ENCODE results near the gene CD79B. TPM values are rescaled to one million over a fixed set of nuclear protein-coding genes. Genes with fewer than 3 reads are reported as not detected.
"Not testable (repeated sequence)": the region's sequence is repeated elsewhere in the genome, so short reads cannot be mapped to it uniquely, and the experiment has no call there.

CD79B gene
- polyA plus RNA-seq, 12 donors = 0.88 to 8.4 (median 2.2) TPM; not detected in 2

DNA sequence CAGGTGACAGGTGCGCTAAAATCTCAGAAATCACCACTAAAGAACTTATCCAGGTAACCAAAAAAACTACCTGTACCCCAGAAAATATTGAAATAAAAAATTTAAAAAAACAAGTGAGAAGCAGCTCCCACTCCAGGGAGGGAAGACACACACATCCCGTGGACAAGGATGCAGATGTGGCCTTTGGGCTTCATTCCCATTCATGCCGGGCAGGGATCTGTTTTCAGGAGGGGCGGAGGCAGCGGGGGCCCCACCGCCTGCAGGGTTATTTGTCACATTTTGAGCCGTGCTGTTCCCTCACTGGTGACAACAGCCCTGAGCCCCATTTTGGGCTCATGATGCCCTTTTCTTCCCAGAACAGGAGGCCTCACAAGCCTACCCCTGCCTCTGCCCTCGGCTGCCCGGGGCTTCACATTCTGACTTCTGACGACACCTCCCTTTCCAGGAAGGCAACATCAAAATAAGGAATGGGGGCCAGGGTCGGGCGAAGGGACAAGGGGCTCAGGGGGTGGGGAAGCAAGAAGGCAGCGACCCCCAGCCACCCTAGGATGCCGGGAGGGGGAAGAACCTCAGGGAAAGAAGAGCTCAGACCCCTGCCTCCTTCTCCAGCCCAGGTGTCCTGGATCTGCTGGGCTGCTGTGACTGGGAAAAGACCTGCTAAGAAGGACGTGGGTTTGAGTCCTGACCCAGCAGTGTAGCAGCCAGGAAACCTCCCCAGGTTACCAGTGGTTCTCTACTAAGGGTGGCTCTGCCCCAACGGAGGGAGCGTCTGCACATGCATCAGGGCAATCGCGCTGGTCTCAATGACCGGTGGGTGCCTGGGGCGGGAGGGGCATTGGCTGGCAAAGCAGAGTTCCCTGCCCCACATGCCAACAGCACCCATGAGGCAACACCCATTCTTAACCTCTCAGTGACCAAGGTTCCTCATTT is 2.3 kb upstream of the CD79B start:
- no peak for DNase-seq

GRCh38 chr17:63933598-63933997 is 1.5 kb upstream of the CD79B start:
- DNase-seq = no peak

DNA sequence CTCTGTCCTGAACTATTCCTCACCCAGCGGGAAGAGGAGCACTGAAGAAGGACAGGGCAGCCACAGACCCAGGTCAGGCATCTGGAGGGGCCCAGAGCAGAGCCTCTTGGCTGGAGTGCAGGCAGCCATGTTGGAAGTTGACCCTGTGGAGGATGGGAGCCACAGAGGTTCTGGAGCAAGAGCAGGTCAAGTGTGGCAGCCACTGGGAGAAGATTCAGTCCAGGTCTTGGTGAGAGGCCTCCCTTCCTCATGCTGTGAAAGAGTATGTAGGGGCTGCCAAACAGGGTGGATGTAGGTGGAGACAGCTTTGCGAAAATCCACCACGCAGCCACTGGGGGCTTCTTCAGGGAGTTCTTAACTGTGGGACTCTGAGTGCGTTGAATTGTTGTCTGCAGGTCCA is 590 bp upstream of the CD79B start:
- DNase-seq = no peak

DNA sequence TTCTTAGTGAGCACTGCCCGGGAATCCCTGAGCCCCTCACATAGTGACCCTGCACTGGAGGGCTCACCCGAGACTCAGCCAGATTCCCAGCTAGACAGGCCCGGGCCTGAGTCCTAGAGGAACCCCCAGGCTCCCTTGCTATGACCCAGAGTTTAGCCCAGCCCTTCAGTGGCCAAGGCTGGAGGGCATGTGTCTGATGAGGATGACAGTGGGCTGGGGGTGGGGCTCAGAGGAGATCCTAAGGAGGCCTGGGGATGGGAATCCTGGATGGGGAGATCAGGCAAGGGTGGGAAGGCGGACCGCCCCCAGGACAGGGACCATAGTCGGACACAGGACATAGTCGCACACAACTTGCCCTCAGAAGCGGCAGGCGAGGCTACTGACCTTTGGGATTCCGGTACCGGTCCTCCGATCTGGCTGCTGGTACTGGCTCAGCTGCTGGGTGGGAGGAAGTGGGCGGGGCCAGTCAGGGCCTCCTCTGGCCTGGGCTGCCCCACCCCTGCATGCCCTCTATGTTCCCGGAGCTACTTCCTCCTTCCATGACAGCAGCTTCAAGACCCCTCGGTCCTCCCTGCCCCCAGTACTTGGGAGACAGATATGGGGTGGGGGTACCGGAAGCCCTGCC is 1.1 kb downstream of the CD79B start:
- DNase-seq = no peak

GRCh38 chr17:63929860-63930766 is 2.0 kb downstream of the CD79B start:
- DNase-seq = no peak

- no peak for DNase-seq
Measured at GRCh38 chr17:63928966-63929695, 3.0 kb downstream of the CD79B start.

GRCh38 chr17:63928172-63928666 is 3.9 kb downstream of the CD79B start:
- no peak for DNase-seq

DNA sequence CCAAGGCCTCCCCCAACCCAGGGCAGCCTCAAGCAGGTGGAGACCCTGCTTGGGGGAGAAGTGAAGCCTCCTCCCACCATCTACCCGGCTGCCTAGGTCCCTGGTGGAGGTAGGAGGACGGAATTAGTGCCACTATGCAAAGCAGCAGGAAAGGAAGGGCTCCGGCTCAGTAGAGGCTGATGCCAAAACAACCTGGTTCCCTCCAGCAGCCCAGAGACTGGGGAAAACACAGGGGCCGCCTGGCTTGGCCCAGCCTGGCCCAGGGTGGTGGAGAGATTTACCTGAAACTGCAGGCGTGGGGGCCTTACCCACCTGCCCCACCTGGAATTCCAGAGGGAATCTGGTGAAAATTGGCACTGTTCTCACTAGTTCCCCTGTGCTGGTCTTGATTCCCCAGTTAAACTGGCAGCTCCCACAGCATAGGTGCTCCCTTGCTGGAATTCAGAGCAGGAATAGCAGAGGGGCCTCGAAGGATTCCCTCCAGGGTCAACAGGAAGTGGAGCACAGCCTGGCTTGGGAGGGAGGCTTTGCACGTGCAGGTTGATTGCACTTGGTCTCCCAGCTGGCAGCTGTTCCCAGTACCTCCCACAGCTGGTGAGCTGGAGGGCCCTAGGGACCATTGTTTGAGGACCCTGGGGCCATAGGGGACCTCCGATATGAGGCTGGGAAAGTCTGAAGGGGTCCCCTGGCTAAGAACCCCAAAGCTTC is 4.5 kb downstream of the CD79B start:
- DNase-seq = no peak

DNA sequence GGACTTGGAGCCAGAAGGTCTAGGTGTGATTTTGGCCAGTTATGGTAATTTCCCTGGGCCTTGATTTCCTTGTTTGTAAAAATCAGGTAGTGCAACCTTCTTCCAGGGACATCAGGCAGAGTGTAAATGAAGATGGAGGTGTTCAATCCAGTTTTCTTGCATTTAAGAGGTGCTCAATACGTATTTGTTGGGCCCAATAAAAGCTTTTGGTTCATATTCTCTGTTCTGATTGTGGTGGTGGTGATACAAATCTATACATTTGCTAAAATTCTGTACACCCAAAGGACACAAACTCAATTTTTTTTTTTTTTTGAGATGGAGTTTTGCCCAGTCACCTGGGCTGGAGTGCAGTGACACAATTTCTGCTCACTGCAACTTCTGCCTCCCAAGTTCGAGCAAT is 6.0 kb downstream of the CD79B start:
- DNase-seq = no peak

DNA sequence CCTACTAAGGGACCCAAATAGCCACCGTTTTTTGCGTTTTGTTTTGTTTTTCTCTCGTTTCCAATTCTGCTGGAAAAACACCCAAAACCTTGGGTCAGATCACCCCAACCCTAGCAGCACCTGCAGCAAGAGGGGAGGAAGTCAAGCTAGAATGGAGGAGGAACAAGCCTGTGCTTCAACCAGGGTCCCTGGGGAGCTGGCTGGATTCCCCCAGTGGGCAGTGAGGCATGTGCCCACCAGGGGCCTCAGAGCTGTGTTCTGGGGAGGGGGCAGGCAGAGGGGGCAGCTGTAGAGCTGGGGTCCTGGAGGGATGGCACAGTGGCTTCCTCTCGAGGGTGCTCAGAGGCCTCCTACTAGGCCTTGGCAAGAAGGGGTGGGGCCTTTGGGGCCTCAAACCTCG is 6.5 kb downstream of the CD79B start:
- no peak for DNase-seq

DNA sequence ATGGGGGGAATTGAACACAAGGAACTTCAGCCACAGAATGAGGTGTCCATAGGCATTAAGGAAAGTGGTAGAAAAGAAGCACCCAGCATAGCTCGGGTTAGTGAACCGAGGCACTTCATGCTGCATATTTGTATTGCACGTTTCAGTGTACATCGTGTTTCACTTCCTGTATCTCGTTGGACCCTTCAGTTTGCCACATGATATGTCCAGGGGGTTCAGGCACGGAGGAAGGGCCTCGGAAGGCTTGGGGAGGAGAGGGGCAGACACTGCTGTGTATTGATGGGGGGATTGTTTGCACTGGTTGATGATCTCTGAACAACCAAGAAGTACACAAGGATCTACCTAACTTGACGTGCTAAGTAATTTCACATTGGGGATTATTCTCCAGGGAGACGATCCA is 9.7 kb downstream of the CD79B start:
- DNase-seq = not testable (repeated sequence)

- DNase-seq = not testable (repeated sequence)
Measured at GRCh38 chr17:63920779-63921178, 11.4 kb downstream of the CD79B start.

DNA sequence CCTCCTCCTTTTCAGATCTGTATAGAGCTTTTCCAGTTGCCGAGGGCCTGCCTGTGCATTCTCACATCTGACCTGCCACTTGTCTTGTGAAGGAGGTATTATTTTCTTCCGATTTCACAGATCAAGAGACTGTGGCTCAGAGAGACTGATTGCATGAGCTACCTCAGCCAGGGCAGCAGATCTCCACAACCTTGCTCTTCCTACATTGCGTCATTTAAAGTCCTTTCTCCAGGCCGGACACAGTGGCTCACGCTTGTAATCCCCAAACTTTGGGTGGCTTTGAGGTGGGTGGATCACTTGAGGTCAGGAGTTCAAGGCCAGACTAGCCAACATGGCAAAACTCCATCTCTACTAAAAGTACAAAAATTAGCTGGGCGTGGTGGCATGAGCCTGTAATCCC is 12.1 kb downstream of the CD79B start:
- DNase-seq = not testable (repeated sequence)

GRCh38 chr17:63919311-63919723 is 12.8 kb downstream of the CD79B start:
- peak; percentile 57 for DNase-seq

GRCh38 chr17:63918789-63919305 is 13.3 kb downstream of the CD79B start, which contains the start of gene GH1:
TSS of gene GH1 (minus strand) at chr17:63918839. CDS start at chr17:63918776, 63 bp downstream.
- not testable (repeated sequence) for DNase-seq

DNA sequence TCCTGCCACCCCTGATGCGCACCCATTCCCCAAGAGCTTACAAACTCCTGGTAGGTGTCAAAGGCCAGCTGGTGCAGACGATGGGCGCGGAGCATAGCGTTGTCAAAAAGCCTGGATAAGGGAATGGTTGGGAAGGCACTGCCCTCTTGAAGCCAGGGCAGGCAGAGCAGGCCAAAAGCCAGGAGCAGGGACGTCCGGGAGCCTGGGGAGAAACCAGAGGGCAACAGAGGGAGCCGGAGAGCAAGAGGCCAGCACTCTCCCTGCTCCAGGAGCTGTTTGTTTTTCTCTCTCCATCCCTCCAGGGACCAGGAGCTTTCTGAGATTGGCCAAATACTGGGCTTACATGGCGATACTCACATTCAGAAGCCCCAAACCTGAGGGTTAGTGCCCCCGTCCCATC is 13.8 kb downstream of the CD79B start:
- DNase-seq = no peak

GRCh38 chr17:63917646-63918045 is 14.5 kb downstream of the CD79B start:
- DNase-seq = no peak

DNA sequence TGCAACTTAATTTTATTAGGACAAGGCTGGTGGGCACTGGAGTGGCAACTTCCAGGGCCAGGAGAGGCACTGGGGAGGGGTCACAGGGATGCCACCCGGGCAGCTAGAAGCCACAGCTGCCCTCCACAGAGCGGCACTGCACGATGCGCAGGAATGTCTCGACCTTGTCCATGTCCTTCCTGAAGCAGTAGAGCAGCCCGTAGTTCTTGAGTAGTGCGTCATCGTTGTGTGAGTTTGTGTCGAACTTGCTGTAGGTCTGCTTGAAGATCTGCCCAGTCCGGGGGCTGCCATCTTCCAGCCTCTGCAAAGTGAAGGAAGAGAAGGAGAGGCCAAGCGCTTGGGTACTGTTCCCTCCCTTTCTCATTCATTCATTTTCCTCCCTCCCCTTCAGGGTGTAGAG is 14.9 kb downstream of the CD79B start:
- not testable (repeated sequence) for DNase-seq

GRCh38 chr17:63916566-63917185 is 15.5 kb downstream of the CD79B start:
- DNase-seq = no peak

DNA sequence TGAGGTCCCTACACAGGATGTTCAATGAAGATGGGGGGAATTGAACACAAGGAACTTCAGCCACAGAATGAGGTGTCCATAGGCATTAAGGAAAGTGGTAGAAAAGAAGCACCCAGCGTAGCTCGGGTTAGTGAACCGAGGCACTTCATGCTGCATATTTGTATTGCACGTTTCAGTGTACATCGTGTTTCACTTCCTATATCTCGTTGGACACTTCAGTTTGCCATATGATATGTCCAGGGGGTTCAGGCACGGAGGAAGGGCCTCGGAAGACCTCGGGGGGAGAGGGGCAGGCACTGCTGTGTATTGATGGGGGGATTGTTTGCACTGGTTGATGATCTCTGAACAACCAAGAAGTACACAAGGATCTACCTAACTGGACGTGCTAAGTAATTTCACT is 16.4 kb downstream of the CD79B start:
- DNase-seq = not testable (repeated sequence)

Measured in muscle of arm (tissue), 12 donors.